IgD-negative memory B cell (primary cell): ENCODE results near the gene NRBP1. TPM values are rescaled to one million over a fixed set of nuclear protein-coding genes. Genes with fewer than 3 reads are reported as not detected.
"Not testable (repeated sequence)": the region's sequence is repeated elsewhere in the genome, so short reads cannot be mapped to it uniquely, and the experiment has no call there.

Source experiments
- H3K27ac Mint-ChIP-seq, 3 donors: one replicate each; pipeline ENCODE4 v1.8.0; 2020 to 2022; ENCODE audit warnings: mild to moderate bottlenecking in 3 of 3, mixed read lengths in 3 of 3, moderate library complexity in 1 of 3
- H3K27me3 Mint-ChIP-seq: one replicate; pipeline ENCODE4 v1.8.0; 2021; ENCODE audit warnings: mixed read lengths
- H3K36me3 Mint-ChIP-seq: one replicate; pipeline ENCODE4 v1.8.0; 2020; ENCODE audit warnings: mild to moderate bottlenecking, mixed read lengths
- H3K4me1 Mint-ChIP-seq, 3 donors: one replicate each; pipeline ENCODE4 v1.8.0; 2020 to 2022; ENCODE audit warnings: mixed read lengths in 3 of 3, mild to moderate bottlenecking in 1 of 3
- H3K4me3 Mint-ChIP-seq, 4 donors: one replicate each; pipeline ENCODE4 v1.8.0; 2020 to 2022; ENCODE audit warnings: mild to moderate bottlenecking in 4 of 4, mixed read lengths in 4 of 4, moderate library complexity in 3 of 4
- H3K9me3 Mint-ChIP-seq, 3 donors: one replicate each; pipeline ENCODE4 v1.8.0; 2020 to 2021; ENCODE audit warnings: mixed read lengths in 3 of 3, mild to moderate bottlenecking in 1 of 3
- polyA plus RNA-seq: library from polyadenylated mRNA; unstranded; fragments of 300-500 nt; fragmentation: Illumina TruSeq; gene quantifications from one replicate; pipeline ENCODE4 v1.2.3, GENCODE V29; 2021

The NRBP1 gene
- polyA plus RNA-seq, 1 donor from 2014 or later = 69.2 TPM

DNA sequence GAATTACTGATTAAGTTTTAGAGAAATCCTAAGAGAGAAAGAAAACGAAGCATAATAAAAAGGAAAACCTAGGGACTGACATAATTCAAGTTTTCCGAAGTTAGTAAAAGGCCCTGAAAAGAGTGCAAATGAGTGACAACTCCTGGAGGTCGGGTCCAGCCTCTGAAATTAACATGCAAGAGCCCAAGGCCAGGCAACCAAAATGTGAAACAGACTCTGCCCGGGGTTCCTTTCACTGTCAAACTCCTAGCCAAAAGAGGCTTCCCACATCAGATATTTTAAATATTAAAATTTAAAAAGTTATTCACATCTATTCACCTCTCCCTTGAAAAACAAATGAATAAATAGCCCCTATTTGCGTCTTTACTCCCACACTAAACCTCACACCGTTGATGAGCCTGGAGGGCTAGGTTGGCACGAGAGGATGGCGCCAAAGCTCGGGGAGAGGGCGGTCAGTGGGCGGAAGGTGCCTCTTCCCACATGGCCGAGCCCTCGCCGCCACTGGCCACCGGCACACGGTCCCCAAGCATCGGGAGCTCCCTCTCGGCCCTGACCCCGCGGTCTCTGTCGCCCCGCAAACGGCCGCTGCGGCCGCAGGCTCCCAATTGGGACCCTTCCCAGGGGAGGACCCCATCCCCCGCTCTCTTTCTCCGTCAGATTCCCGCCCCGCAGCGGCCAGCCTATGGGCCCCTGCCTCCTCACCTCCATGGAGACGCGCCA is 19.7 kb upstream of the NRBP1 start:
- peaks cover 0 to 1% (median 0%) of the 10 kb centered on the region in 3 donors for H3K9me3 Mint-ChIP-seq

GRCh38 chr2:27409321-27410073 is 18.9 kb upstream of the NRBP1 start, which contains the start of gene PPM1G:
Gene PPM1G (minus strand): TSS chr2:27409591. CDS start chr2:27409422, 169 bp downstream.
- no peaks in the 10 kb centered on the region for H3K36me3 Mint-ChIP-seq
- peaks cover 0 to 1% (median 0%) of the 10 kb centered on the region in 3 donors for H3K9me3 Mint-ChIP-seq
- peak within 1 kb of the TSS; percentile 88 to 96 (median 95) for H3K4me3 Mint-ChIP-seq
- H3K27me3 Mint-ChIP-seq = peaks cover 2% of the 10 kb centered on the region
- H3K4me1 Mint-ChIP-seq = peaks cover 18 to 23% (median 22%) of the 10 kb centered on the region in 3 donors
- H3K27ac Mint-ChIP-seq = peak within 1 kb of the TSS; percentile 94 to 95 (median 94)

More for the DNA sequence above, 19.7 kb upstream of the NRBP1 start:
- Mint-ChIP-seq H3K36me3 (no peaks in the 10 kb centered on the region), H3K27me3 (peaks cover 2% of the 10 kb centered on the region), H3K4me3 (peak overlapping the region; percentile 88 to 96 (median 94)), H3K4me1 (peaks cover 18 to 25% (median 23%) of the 10 kb centered on the region in 3 donors), H3K27ac (peak overlapping the region in 1 of 3 donors; percentile 83)

DNA sequence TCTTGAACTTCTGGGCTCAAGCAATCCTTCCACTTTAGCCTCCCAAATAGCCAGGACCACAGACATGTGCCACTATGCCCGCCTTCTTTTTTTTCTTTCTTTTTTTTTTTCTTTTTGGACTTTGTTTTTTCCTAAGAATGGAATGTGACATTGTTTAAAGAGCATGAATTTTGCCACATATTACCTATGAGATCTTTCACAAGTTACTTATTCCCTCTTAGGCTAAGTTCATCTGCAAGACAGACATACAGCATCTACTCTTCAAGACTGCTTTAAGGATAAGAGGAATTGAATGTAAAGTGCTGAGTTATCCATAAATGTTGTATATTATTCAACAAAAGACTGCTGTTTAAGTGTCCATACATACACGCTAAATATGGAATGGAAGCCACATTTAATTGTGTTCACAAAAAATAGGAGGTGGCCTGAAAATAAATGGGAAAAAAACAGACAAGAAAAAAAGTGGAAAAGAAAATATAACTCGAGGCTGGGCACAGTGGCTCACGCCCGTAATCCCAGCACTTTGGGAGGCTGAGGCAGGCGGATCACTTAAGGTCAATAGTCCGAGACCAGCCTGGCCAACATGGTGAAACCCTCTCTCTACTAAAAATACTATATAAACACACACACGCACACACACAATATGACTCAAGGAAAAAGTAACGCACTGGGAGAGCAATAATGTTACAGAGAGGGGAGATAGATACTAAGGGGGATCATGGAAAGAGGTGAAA is 15.8 kb upstream of the NRBP1 start:
- peaks cover 5% of the 10 kb centered on the region for H3K27me3 Mint-ChIP-seq
- no peak overlapping the region for H3K27ac Mint-ChIP-seq
- H3K9me3 Mint-ChIP-seq = peaks cover 0 to 1% (median 0%) of the 10 kb centered on the region in 3 donors
- peak overlapping the region in 1 of 4 donors; percentile 55 for H3K4me3 Mint-ChIP-seq
- peaks cover 10 to 18% (median 13%) of the 10 kb centered on the region in 3 donors for H3K4me1 Mint-ChIP-seq
- no peaks in the 10 kb centered on the region for H3K36me3 Mint-ChIP-seq

GRCh38 chr2:27416151-27416550 is 12.3 kb upstream of the NRBP1 start:
- Mint-ChIP-seq H3K36me3 (no peaks in the 10 kb centered on the region), H3K9me3 (no peaks in the 10 kb centered on the region), H3K27ac (peak overlapping the region in 1 of 3 donors; percentile 28), H3K4me1 (peaks cover 0 to 4% (median 1%) of the 10 kb centered on the region in 3 donors), H3K27me3 (peaks cover 5% of the 10 kb centered on the region), H3K4me3 (no peak overlapping the region)

DNA sequence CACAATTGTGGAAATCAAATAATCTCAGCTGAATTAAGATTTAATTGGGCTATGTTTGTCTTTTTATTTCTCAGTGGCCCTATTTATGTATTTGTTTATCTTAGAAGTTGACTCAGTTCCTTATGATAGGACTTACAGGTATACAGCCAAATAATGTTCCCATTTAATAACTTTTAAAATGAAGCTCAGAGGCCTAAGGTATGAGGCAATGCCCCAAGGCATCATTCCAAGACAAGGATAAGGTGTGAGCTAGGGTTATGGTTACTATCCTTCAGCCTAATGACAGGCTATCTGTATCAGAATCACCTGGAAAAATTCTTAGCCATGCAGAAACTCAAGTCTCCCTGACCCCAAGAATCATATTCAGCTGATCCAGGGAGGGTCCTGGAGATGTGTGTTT is 7.4 kb upstream of the NRBP1 start:
- H3K4me3 Mint-ChIP-seq = no peak overlapping the region
- peaks cover 2% of the 10 kb centered on the region for H3K36me3 Mint-ChIP-seq
- H3K4me1 Mint-ChIP-seq = no peaks in the 10 kb centered on the region
- no peaks in the 10 kb centered on the region for H3K9me3 Mint-ChIP-seq
- no peak overlapping the region for H3K27ac Mint-ChIP-seq
- H3K27me3 Mint-ChIP-seq = peaks cover 3% of the 10 kb centered on the region

DNA sequence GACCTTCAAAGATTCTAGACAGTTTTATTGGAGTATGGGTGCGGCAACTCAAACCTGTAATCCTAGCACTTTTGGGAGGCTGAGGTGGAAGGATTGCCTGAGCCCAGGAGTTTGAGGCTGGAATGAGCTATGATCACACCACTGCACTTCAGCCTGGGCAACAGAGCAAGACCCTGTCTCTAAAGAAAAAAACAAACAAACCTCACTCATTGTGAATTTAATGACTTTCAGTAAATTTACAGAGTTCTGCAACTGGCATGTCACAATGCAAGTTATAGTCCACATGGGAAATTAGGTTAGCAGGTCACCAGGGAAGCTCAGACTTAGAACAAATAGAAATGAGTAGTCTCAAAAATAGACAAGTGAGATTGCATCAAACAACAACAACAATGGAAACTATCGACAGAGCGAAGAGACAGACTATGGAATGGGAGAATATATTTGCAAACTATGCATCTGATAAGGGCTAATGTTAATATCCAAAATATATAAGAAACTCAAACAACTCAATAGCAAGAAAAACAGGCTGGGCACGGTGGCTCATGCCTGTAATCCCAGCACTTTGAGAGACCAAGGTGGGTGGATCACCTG is 6.7 kb upstream of the NRBP1 start:
- no peak overlapping the region for H3K27ac Mint-ChIP-seq
- H3K36me3 Mint-ChIP-seq = peaks cover 2% of the 10 kb centered on the region
- H3K27me3 Mint-ChIP-seq = peaks cover 3% of the 10 kb centered on the region
- H3K4me1 Mint-ChIP-seq = no peaks in the 10 kb centered on the region
- H3K4me3 Mint-ChIP-seq = no peak overlapping the region
- H3K9me3 Mint-ChIP-seq = no peaks in the 10 kb centered on the region

DNA sequence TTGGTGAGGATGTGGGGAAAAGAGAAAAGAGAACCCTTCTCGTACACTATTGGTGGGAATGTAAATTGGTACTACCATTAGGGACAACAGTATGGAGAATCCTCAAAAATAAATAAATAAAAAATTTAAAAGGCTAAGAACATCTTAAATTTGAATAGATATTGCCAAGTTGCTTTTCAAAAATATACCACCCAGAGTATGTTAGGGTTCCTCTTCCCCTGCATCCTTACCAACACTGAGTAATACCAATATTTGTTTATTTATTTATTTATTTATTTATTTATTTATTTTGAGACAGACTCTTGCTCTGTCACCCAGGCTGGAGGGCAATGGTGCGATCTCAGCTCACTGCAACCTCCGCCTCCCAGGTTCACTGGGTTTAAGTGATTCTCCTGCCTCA is 5.5 kb upstream of the NRBP1 start:
- H3K9me3 Mint-ChIP-seq = no peaks in the 10 kb centered on the region
- H3K36me3 Mint-ChIP-seq = peaks cover 2% of the 10 kb centered on the region
- H3K27me3 Mint-ChIP-seq = no peaks in the 10 kb centered on the region
- peaks cover 4 to 5% (median 4%) of the 10 kb centered on the region in 3 donors for H3K4me1 Mint-ChIP-seq
- H3K27ac Mint-ChIP-seq = no peak overlapping the region
- H3K4me3 Mint-ChIP-seq = no peak overlapping the region

GRCh38 chr2:27425039-27425438 is 3.4 kb upstream of the NRBP1 start:
- H3K27me3 Mint-ChIP-seq, H3K4me3 Mint-ChIP-seq, H3K36me3 Mint-ChIP-seq, H3K27ac Mint-ChIP-seq, H3K9me3 Mint-ChIP-seq: not testable (repeated sequence)
- H3K4me1 Mint-ChIP-seq = peaks cover 13 to 15% (median 14%) of the 10 kb centered on the region in 3 donors

DNA sequence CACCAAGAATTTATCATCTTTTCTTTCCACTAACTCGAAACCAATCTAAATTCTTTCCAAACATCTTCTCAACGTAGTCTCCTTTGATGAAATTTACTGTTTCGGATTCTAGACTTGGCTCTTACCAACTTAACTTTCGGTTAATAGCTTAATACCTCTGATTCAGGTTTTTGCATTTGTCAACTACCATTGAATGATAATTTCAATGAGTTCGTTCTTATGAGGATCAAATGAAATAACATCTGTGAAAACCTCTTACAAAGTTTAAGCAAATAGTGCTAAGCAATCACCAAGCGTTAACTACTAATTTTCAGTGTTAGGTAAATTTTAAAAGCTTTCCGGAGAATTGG is 593 bp upstream of the NRBP1 start:
- H3K4me3 Mint-ChIP-seq = peak overlapping the region; percentile 94 to 100 (median 98)
- H3K9me3 Mint-ChIP-seq = no peaks in the 10 kb centered on the region
- H3K27ac Mint-ChIP-seq = peak overlapping the region; percentile 91 to 99 (median 93)
- no peaks in the 10 kb centered on the region for H3K36me3 Mint-ChIP-seq
- peaks cover 21 to 25% (median 24%) of the 10 kb centered on the region in 3 donors for H3K4me1 Mint-ChIP-seq
- H3K27me3 Mint-ChIP-seq = no peaks in the 10 kb centered on the region

- Mint-ChIP-seq H3K4me1 (peaks cover 24 to 31% (median 30%) of the 10 kb centered on the region in 3 donors), H3K27me3 (no peaks in the 10 kb centered on the region), H3K27ac (peak overlapping the region; percentile 89 to 99 (median 92)), H3K9me3 (no peaks in the 10 kb centered on the region), H3K36me3 (peaks cover 2% of the 10 kb centered on the region), H3K4me3 (peak overlapping the region; percentile 94 to 100 (median 98))
Measured at GRCh38 chr2:27428978-27429541, 629 bp downstream of the NRBP1 start.

DNA sequence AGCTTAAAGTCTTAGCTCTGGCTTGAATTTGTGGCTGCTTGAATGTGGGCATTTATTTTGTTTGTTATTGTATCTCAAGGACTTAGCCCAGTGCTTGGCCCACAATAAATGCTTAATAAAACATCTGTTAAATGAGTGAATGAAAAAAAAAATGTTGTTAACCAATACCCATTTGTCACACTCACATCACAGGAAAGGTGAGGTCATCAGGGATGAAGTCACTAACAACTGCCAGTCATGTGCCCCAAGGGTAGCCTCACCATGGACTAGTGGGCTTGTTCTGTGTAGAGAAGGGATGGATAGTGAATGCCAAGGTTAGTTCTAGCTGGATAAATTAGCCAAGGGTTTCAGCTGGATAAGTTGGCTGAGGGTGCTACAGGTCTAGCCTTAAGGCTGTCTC is 3.0 kb downstream of the NRBP1 start:
- H3K4me1 Mint-ChIP-seq = peaks cover 24 to 31% (median 30%) of the 10 kb centered on the region in 3 donors
- no peaks in the 10 kb centered on the region for H3K9me3 Mint-ChIP-seq
- no peaks in the 10 kb centered on the region for H3K27me3 Mint-ChIP-seq
- H3K4me3 Mint-ChIP-seq = peak overlapping the region in 3 of 4 donors; percentile 27 to 94 (median 88)
- peak overlapping the region in 2 of 3 donors; percentile 32 to 35 for H3K27ac Mint-ChIP-seq
- H3K36me3 Mint-ChIP-seq = peaks cover 2% of the 10 kb centered on the region

- no peaks in the 10 kb centered on the region for H3K27me3 Mint-ChIP-seq
- peak overlapping the region; percentile 8 to 62 (median 17) for H3K27ac Mint-ChIP-seq
- no peaks in the 10 kb centered on the region for H3K9me3 Mint-ChIP-seq
- peaks cover 2% of the 10 kb centered on the region for H3K36me3 Mint-ChIP-seq
- peaks cover 9 to 11% (median 10%) of the 10 kb centered on the region in 3 donors for H3K4me1 Mint-ChIP-seq
- H3K4me3 Mint-ChIP-seq = no peak overlapping the region
Measured at GRCh38 chr2:27435628-27436027, 7.2 kb downstream of the NRBP1 start.

DNA sequence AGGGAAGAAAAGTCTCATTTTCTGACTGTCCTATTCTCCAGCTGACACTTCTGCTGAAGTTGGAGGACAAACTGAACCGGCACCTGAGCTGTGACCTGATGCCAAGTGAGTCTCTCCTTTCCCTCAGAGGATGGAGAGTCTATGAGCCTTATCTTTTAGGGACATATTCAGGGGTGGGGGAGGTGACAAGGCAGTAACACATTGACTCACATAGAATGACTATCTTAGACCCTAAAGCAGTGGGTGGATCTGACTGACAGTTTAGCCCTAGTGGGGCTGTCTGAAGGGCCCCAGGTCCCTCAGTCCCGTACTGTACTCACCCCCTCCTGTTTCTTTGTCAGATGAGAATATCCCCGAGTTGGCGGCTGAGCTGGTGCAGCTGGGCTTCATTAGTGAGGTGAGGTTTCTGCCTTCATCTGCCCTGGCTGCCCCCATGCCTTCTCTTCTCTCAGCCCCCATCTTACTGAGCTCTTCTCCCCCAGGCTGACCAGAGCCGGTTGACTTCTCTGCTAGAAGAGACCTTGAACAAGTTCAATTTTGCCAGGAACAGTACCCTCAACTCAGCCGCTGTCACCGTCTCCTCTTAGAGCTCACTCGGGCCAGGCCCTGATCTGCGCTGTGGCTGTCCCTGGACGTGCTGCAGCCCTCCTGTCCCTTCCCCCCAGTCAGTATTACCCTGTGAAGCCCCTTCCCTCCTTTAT is 12.9 kb downstream of the NRBP1 start:
- Mint-ChIP-seq H3K9me3 (no peaks in the 10 kb centered on the region), H3K27me3 (no peaks in the 10 kb centered on the region), H3K4me3 (peak overlapping the region in 1 of 4 donors; percentile 79), H3K36me3 (peaks cover 3% of the 10 kb centered on the region), H3K27ac (peak overlapping the region in 1 of 3 donors; percentile 39), H3K4me1 (peaks cover 0 to 5% (median 2%) of the 10 kb centered on the region in 3 donors)
